PC-9 (cell line): ENCODE results near the gene ITPRIP.

Experiments
- EZH2 ChIP-seq: fragments of 200-600 bp; sonication (generic); IDR thresholded peaks from 2 replicates; pipeline ENCODE4 v1.8.0; 2017; ENCODE audit warnings: antibody characterized with exemption, low read depth
- TF ChIP-seq, protein P1 (sequence below): fragments of 200-600 bp; sonication (generic); conservative IDR thresholded peaks from 2 replicates; pipeline ENCODE4 v1.6.1; 2017; ENCODE audit warnings: mixed run types, antibody characterized with exemption, mild to moderate bottlenecking, moderate library complexity

- TF ChIP-seq, protein P1, sequence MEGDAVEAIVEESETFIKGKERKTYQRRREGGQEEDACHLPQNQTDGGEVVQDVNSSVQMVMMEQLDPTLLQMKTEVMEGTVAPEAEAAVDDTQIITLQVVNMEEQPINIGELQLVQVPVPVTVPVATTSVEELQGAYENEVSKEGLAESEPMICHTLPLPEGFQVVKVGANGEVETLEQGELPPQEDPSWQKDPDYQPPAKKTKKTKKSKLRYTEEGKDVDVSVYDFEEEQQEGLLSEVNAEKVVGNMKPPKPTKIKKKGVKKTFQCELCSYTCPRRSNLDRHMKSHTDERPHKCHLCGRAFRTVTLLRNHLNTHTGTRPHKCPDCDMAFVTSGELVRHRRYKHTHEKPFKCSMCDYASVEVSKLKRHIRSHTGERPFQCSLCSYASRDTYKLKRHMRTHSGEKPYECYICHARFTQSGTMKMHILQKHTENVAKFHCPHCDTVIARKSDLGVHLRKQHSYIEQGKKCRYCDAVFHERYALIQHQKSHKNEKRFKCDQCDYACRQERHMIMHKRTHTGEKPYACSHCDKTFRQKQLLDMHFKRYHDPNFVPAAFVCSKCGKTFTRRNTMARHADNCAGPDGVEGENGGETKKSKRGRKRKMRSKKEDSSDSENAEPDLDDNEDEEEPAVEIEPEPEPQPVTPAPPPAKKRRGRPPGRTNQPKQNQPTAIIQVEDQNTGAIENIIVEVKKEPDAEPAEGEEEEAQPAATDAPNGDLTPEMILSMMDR = no peak
- no peak for TF ChIP-seq EZH2
Measured at GRCh38 chr10:104345515-104345914, 7.2 kb upstream of the ITPRIP start.
